GM12875 (cell line): Measurements from ENCODE around the gene BRK1.
"Not testable (repeated sequence)": the region's sequence is repeated elsewhere in the genome, so short reads cannot be mapped to it uniquely, and the experiment has no call there.

ENCODE experiments used
- H3K4me3 ChIP-seq: one replicate; pipeline ENCODE4 v1.5.1; 2011; ENCODE audit warnings: low read depth, low read length, control low read depth
- TF ChIP-seq, protein P1 (sequence below): IDR thresholded peaks from 2 replicates; pipeline ENCODE4 v1.5.1; 2011; ENCODE audit warnings: low read depth, mild to moderate bottlenecking, control low read depth, inconsistent platforms, low read length, moderate library complexity, borderline replicate concordance; ENCODE audit not compliant: insufficient read depth

BRK1 gene

DNA sequence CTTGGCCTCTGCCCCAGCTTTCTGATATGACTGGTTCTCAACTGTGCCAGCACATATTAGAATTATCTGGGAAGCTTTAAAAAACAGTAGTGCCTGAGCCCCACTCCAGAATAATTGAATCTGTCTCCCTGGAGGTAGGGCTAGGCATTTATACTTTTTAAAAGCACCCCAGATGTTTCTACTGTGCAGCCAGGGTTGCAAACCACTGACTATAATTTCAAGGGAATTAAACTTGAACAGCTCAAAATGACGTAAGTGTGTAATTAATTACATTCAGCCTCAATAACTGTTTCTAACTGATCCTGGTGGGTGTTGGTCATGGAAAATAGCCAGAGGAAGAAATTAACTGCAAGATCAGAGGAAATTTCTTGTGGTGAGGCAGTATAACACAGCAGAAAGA is 44.9 kb downstream of the BRK1 start:
- H3K4me3 ChIP-seq = no peak overlapping the region
- TF ChIP-seq, protein P1, sequence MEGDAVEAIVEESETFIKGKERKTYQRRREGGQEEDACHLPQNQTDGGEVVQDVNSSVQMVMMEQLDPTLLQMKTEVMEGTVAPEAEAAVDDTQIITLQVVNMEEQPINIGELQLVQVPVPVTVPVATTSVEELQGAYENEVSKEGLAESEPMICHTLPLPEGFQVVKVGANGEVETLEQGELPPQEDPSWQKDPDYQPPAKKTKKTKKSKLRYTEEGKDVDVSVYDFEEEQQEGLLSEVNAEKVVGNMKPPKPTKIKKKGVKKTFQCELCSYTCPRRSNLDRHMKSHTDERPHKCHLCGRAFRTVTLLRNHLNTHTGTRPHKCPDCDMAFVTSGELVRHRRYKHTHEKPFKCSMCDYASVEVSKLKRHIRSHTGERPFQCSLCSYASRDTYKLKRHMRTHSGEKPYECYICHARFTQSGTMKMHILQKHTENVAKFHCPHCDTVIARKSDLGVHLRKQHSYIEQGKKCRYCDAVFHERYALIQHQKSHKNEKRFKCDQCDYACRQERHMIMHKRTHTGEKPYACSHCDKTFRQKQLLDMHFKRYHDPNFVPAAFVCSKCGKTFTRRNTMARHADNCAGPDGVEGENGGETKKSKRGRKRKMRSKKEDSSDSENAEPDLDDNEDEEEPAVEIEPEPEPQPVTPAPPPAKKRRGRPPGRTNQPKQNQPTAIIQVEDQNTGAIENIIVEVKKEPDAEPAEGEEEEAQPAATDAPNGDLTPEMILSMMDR = no peak

DNA sequence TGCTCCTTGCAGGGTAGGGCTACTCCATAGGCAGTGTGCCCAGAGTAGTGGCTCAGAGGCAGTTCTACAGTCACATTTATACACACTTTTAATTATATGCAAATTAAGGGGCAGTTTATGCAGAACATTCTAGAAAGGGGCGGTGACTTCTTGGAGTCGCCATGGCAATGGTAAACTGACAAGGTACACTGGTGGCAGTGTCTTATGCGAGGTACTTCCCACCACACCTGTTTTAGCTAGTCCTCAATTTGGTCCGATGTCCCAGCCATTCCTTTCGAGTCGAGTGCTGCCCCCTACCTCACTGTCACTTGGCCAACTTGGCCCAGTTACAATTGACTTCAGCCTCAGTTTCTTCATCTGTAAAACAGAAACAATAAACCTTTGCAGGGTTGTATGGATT is 45.5 kb downstream of the BRK1 start:
- TF ChIP-seq, protein P1 = no peak
- H3K4me3 ChIP-seq = no peak overlapping the region

DNA sequence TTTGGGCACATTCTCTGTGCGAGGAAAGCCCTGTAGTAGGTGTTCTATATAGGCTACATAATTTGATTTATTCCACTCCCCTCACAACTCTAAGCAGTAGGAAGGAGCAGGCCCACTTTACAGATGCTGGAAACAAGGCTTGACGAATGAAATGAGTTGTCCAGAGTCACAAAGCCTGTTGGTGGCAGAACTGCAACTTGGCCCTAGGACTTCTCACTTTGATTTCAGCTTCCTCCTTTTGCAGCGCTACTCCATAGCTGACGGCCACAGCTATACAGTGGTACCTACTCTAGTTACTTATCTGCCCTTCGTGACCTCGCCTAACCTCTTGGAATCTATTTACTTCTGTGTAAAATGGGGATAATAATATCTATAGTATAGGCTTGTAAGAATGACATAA is 46.7 kb downstream of the BRK1 start:
- no peak overlapping the region for H3K4me3 ChIP-seq
- TF ChIP-seq, protein P1 = no peak

- not testable (repeated sequence) for H3K4me3 ChIP-seq
Measured at GRCh38 chr3:10164201-10164545, 48.7 kb downstream of the BRK1 start.

GRCh38 chr3:10164546-10165393 is 49.3 kb downstream of the BRK1 start, which contains the start of gene IRAK2:
TSS of gene IRAK2 (plus strand) at chr3:10164919. CDS start at chr3:10164955, 36 bp downstream.
- TF ChIP-seq, protein P1 = peak; percentile 98
- H3K4me3 ChIP-seq = peak within 1 kb of the TSS; percentile 76

- TF ChIP-seq, protein P1 = no peak
- H3K4me3 ChIP-seq = no peak overlapping the region
Measured at GRCh38 chr3:10166213-10166604, 50.7 kb downstream of the BRK1 start.

GRCh38 chr3:10169000-10169496 is 53.6 kb downstream of the BRK1 start:
- no peak overlapping the region for H3K4me3 ChIP-seq
- TF ChIP-seq, protein P1 = 0 out of 2 replicates have a peak, but pooled peaks have one; percentile 34
